Suprapubic skin (tissue), 4 donors: Measurements from ENCODE around the gene NAALADL2.

Experiments used
- EP300 ChIP-seq: sonication (generic); formaldehyde crosslinking; IDR thresholded peaks from one replicate; pipeline ENCODE4 v1.6.1; 2017; ENCODE audit warnings: antibody characterized with exemption
- POLR2A ChIP-seq, 2 donors: fragments of 450-650 bp; IDR thresholded peaks; one replicate each; pipeline ENCODE4 v1.6.1; 2017; ENCODE audit warnings: antibody characterized with exemption in 2 of 2, mild to moderate bottlenecking in 2 of 2, moderate library complexity in 2 of 2
- POLR2AphosphoS5 ChIP-seq, 3 donors: sonication (generic); formaldehyde crosslinking; IDR thresholded peaks; one replicate each; pipeline ENCODE4 v1.6.1; 2017; ENCODE audit warnings: antibody characterized with exemption in 3 of 3
- TF ChIP-seq, protein P1 (sequence below), 2 donors: fragments of 200-600 bp in 1 of 2; fragments of 450-650 bp in 1 of 2; sonication (generic) in 1 of 2; IDR thresholded peaks; one replicate each; pipeline ENCODE4 v1.5.1; 2016 to 2019; ENCODE audit warnings: antibody characterized with exemption in 2 of 2, mild to moderate bottlenecking in 1 of 2, moderate library complexity in 1 of 2

DNA sequence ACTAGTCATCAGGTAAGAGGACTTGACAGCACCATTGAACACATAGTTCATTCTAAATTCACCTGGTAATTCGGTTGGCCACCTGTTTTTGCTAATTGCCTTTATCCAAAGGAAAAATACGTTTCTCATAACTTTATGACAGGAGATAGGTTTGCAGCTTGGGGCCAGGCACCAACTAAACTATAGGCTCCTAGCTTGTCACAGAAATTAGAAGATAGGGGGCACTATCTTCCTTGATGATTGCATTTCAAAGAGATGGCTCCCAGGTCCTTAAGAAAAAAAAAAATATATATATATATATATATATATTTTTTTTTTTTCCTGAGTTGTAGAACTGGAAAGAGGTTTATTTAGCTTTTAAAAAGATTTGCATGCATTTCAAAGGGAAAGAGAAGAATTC is 563.6 kb downstream of the NAALADL2 start:
- TF ChIP-seq POLR2AphosphoS5 (IDR thresholded peaks at IDR 0.05) (no peak), EP300 (no peak), POLR2A (IDR thresholded peaks at IDR 0.05) (no peak)
- TF ChIP-seq, protein P1, sequence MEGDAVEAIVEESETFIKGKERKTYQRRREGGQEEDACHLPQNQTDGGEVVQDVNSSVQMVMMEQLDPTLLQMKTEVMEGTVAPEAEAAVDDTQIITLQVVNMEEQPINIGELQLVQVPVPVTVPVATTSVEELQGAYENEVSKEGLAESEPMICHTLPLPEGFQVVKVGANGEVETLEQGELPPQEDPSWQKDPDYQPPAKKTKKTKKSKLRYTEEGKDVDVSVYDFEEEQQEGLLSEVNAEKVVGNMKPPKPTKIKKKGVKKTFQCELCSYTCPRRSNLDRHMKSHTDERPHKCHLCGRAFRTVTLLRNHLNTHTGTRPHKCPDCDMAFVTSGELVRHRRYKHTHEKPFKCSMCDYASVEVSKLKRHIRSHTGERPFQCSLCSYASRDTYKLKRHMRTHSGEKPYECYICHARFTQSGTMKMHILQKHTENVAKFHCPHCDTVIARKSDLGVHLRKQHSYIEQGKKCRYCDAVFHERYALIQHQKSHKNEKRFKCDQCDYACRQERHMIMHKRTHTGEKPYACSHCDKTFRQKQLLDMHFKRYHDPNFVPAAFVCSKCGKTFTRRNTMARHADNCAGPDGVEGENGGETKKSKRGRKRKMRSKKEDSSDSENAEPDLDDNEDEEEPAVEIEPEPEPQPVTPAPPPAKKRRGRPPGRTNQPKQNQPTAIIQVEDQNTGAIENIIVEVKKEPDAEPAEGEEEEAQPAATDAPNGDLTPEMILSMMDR (IDR thresholded peaks at IDR 0.05), result no peak
